Stimulated activated CD8-positive, alpha-beta memory T cell treated with anti-CD3 and anti-CD28 coated beads, Interleukin-15, amount 100 ng/mL, for 48 hours (primary cell): ENCODE measurements around the gene PLK4.
"Not testable (repeated sequence)": the region's sequence is repeated elsewhere in the genome, so short reads cannot be mapped to it uniquely, and the experiment has no call there.

Source experiments
- DNase-seq, 2 donors: peaks; one replicate each; pipeline ENCODE4 v3.0.0-alpha.2; 2020; ENCODE audit warnings: low read depth in 2 of 2

Gene PLK4

GRCh38 chr4:127880763-127881562 lies at the start of gene PLK4:
Gene PLK4 (plus strand): TSS chr4:127880893. CDS start chr4:127881135, 242 bp downstream.
- peak; percentile 93 to 94 for DNase-seq

- no peak for DNase-seq
Observed at GRCh38 chr4:127832585-127832984, 48.1 kb upstream of the PLK4 start.

GRCh38 chr4:127843704-127844600 lies 36.7 kb upstream of the PLK4 start:
- DNase-seq, result no peak

- DNase-seq, result no peak
Observed at GRCh38 chr4:127844601-127845116, 36.0 kb upstream of the PLK4 start.

GRCh38 chr4:127846061-127846460 lies 34.6 kb upstream of the PLK4 start:
- DNase-seq, result no peak

- DNase-seq, result no peak
Observed at GRCh38 chr4:127846765-127847164, 33.9 kb upstream of the PLK4 start.

- no peak for DNase-seq
Observed at GRCh38 chr4:127849505-127850234, 31.0 kb upstream of the PLK4 start.

GRCh38 chr4:127852661-127853060 lies 28.0 kb upstream of the PLK4 start:
- DNase-seq, result no peak

- DNase-seq, result no peak
Observed at GRCh38 chr4:127856196-127856812, 24.4 kb upstream of the PLK4 start.

GRCh38 chr4:127856813-127857447 lies 23.8 kb upstream of the PLK4 start:
- DNase-seq, result no peak

GRCh38 chr4:127857641-127858040 lies 23.1 kb upstream of the PLK4 start:
- DNase-seq, result no peak

- DNase-seq, result no peak
Observed at GRCh38 chr4:127868196-127868595, 12.5 kb upstream of the PLK4 start.

- DNase-seq, result no peak
Observed at GRCh38 chr4:127870281-127870680, 10.4 kb upstream of the PLK4 start.

GRCh38 chr4:127870688-127871087 lies 10.0 kb upstream of the PLK4 start:
- no peak for DNase-seq

- DNase-seq, result no peak
Observed at GRCh38 chr4:127875791-127876190, 4.9 kb upstream of the PLK4 start.

GRCh38 chr4:127881563-127881864 lies 821 bp downstream of the PLK4 start:
- DNase-seq, result no peak

GRCh38 chr4:127888559-127888958 lies 7.9 kb downstream of the PLK4 start:
- DNase-seq, result no peak

GRCh38 chr4:127889903-127890302 lies 9.2 kb downstream of the PLK4 start:
- no peak for DNase-seq

GRCh38 chr4:127896069-127896468 lies 15.4 kb downstream of the PLK4 start:
- no peak for DNase-seq

- DNase-seq, result no peak
Observed at GRCh38 chr4:127896528-127896927, 15.8 kb downstream of the PLK4 start.

GRCh38 chr4:127899682-127900081 lies 19.0 kb downstream of the PLK4 start:
- DNase-seq, result not testable (repeated sequence)
